OCI-LY3 (cell line): ENCODE data around the gene KLHL18.
A peak's percentile ranks its signal among the peaks of the same experiment; 100 is the strongest.

Experiments used
- EZH2phosphoT487 ChIP-seq: fragments of 200-600 bp; shearing (Covaris generic); IDR thresholded peaks from 2 replicates; pipeline ENCODE4 v1.6.1; 2018; ENCODE audit warnings: antibody characterized with exemption, mixed run types, low read depth
- TF ChIP-seq, protein P1 (sequence below): fragments of 200-600, 300-600 bp; sonication (generic); IDR thresholded peaks from 2 replicates; pipeline ENCODE4 v1.5.1; 2014; ENCODE audit warnings: antibody characterized with exemption, low read length, low read depth

DNA sequence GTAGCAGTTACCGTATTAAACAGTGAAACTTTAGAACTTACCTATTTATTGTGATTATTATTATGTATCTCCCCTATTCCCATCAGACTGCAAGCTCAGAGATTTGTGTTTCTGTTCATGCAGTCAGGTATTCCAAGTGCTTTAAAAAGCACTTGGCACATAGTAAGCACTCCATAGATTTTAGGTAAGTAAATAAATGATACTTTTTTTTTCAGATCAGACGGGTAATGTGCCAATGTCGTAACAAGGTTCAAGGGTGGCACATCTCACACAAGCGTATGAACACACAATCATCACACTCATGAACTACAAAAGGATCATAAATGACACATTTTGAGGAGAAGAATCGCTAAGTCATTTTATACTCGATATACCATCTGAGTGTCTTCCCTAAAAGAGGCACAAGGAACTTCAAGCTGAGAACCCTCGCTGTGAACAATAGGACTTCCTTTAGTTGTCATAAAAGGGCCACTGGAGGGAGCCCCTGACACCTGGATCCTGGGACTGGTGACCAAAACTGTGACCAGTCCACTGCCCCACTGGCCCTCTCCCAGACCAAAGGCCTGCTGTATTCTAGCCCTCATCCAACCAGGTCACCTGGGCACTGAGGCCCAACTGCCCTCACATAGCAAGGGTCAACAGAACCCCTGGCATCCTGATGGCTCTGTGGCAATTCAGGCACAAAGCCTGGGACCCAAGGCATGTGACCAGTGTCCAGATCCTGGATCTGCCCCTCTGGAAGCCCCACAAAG, 32.3 kb upstream of the KLHL18 start:
- TF ChIP-seq, protein P1, sequence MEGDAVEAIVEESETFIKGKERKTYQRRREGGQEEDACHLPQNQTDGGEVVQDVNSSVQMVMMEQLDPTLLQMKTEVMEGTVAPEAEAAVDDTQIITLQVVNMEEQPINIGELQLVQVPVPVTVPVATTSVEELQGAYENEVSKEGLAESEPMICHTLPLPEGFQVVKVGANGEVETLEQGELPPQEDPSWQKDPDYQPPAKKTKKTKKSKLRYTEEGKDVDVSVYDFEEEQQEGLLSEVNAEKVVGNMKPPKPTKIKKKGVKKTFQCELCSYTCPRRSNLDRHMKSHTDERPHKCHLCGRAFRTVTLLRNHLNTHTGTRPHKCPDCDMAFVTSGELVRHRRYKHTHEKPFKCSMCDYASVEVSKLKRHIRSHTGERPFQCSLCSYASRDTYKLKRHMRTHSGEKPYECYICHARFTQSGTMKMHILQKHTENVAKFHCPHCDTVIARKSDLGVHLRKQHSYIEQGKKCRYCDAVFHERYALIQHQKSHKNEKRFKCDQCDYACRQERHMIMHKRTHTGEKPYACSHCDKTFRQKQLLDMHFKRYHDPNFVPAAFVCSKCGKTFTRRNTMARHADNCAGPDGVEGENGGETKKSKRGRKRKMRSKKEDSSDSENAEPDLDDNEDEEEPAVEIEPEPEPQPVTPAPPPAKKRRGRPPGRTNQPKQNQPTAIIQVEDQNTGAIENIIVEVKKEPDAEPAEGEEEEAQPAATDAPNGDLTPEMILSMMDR: peak; percentile 45
- no peak for TF ChIP-seq EZH2phosphoT487
